Trophoblast cell (in vitro differentiated cells and primary cell): ENCODE data around the gene ATXN2.

Experiments used
- DNase-seq, 2 donors: peaks; one replicate each; pipeline ENCODE4 v3.0.0-alpha.2; 2016
- H2AFZ ChIP-seq: 2 replicates; pipeline ENCODE4 v1.6.1; 2013; ENCODE audit warnings: low read length, moderate library complexity, mild to moderate bottlenecking; ENCODE audit not compliant: insufficient read depth, poor library complexity
- H2AK5ac ChIP-seq: 2 replicates; pipeline ENCODE4 v1.6.1; 2013; ENCODE audit warnings: mild to moderate bottlenecking, low read length
- H2BK120ac ChIP-seq: 2 replicates; pipeline ENCODE4 v1.6.1; 2013; ENCODE audit warnings: low read length, mild to moderate bottlenecking, moderate library complexity; ENCODE audit not compliant: insufficient read depth, poor library complexity
- H2BK12ac ChIP-seq: 2 replicates; pipeline ENCODE4 v1.6.1; 2013; ENCODE audit warnings: mild to moderate bottlenecking, low read length, moderate library complexity
- H2BK5ac ChIP-seq: 2 replicates; pipeline ENCODE4 v1.6.1; 2013; ENCODE audit warnings: low read length, low read depth, moderate library complexity, mild to moderate bottlenecking; ENCODE audit not compliant: poor library complexity
- H3K14ac ChIP-seq: 2 replicates; pipeline ENCODE4 v1.6.1; 2013; ENCODE audit warnings: mild to moderate bottlenecking, low read length
- H3K18ac ChIP-seq: 2 replicates; pipeline ENCODE4 v1.6.1; 2013; ENCODE audit warnings: mild to moderate bottlenecking, low read length
- H3K23ac ChIP-seq: 2 replicates; pipeline ENCODE4 v1.6.1; 2013; ENCODE audit warnings: low read length
- H3K27ac ChIP-seq: 2 replicates; pipeline ENCODE4 v1.5.1; 2013; ENCODE audit warnings: low read depth, mild to moderate bottlenecking, inconsistent platforms, low read length, moderate library complexity
- H3K27me3 ChIP-seq: 2 replicates; pipeline ENCODE4 v1.6.1; 2013; ENCODE audit warnings: inconsistent platforms, mild to moderate bottlenecking, low read length, moderate library complexity; ENCODE audit not compliant: insufficient read depth
- H3K36me3 ChIP-seq, 2 experiments: 1 replicate in 1 of 2; 2 replicates in 1 of 2; pipeline ENCODE4 v1.6.1; 2013; ENCODE audit warnings: low read length in 2 of 2, mild to moderate bottlenecking in 2 of 2, moderate library complexity in 1 of 2; ENCODE audit not compliant: insufficient read depth in 2 of 2, control insufficient read depth in 1 of 2
- H3K4ac ChIP-seq: 2 replicates; pipeline ENCODE4 v1.6.1; 2013; ENCODE audit warnings: low read depth, mild to moderate bottlenecking, low read length, moderate library complexity
- H3K4me1 ChIP-seq, 2 experiments: 1 replicate in 1 of 2; 2 replicates in 1 of 2; pipeline ENCODE4 v1.6.1; 2013; ENCODE audit warnings: low read length in 2 of 2, mild to moderate bottlenecking in 2 of 2, moderate library complexity in 1 of 2; ENCODE audit not compliant: insufficient read depth in 2 of 2, control insufficient read depth in 1 of 2
- H3K4me2 ChIP-seq: 2 replicates; pipeline ENCODE4 v1.6.1; 2013; ENCODE audit warnings: inconsistent platforms, mild to moderate bottlenecking, low read length, moderate library complexity
- H3K4me3 ChIP-seq: 2 replicates; pipeline ENCODE4 v1.5.1; 2013; ENCODE audit warnings: mild to moderate bottlenecking, low read depth, low read length, inconsistent platforms
- H3K79me1 ChIP-seq: one replicate; pipeline ENCODE4 v1.6.1; 2013; ENCODE audit warnings: low read length
- H3K79me2 ChIP-seq: 2 replicates; pipeline ENCODE4 v1.6.1; 2013; ENCODE audit warnings: low read length, mild to moderate bottlenecking; ENCODE audit not compliant: control insufficient read depth, insufficient read depth, poor library complexity
- H3K9ac ChIP-seq: 2 replicates; pipeline ENCODE4 v1.6.1; 2013; ENCODE audit warnings: mild to moderate bottlenecking, low read length
- H3K9me3 ChIP-seq: 2 replicates; pipeline ENCODE4 v1.6.1; 2013; ENCODE audit warnings: low read depth, mild to moderate bottlenecking, control low read depth, inconsistent platforms, low read length; ENCODE audit not compliant: insufficient read depth
- H4K12ac ChIP-seq: 2 replicates; pipeline ENCODE4 v1.6.1; 2013; ENCODE audit warnings: low read depth, mild to moderate bottlenecking, low read length, moderate library complexity
- H4K8ac ChIP-seq: 2 replicates; pipeline ENCODE4 v1.6.1; 2013; ENCODE audit warnings: low read depth, mild to moderate bottlenecking, low read length, moderate library complexity
- H4K91ac ChIP-seq: one replicate; pipeline ENCODE4 v1.6.1; 2013; ENCODE audit warnings: low read depth, mild to moderate bottlenecking, low read length, moderate library complexity
- WGBS: extraction: QIAGEN DNeasy Blood & Tissue Kit; methylation state at CpG from one replicate; pipeline ENCODE4 v1.1.7; 2013; ENCODE audit warnings: missing lambda C conversion rate; ENCODE audit not compliant: insufficient read length, insufficient coverage; ENCODE audit errors: extremely low coverage; 5-methylcytosine and 5-hydroxymethylcytosine counted together

Gene ATXN2

GRCh38 chr12:111546171-111546570 lies 52.9 kb downstream of the ATXN2 start:
- Histone ChIP-seq H2AFZ (no peak overlapping the region), H3K9ac (no peak overlapping the region), H4K12ac (no peak overlapping the region), H4K8ac (no peak overlapping the region), H3K79me1 (no peaks in the 10 kb centered on the region), H3K18ac (no peak overlapping the region), H3K27ac (no peak overlapping the region), H3K9me3 (no peaks in the 10 kb centered on the region), H3K27me3 (no peaks in the 10 kb centered on the region), H3K23ac (no peak overlapping the region), H3K4me3 (no peak overlapping the region), H3K4ac (no peak overlapping the region), H2BK12ac (no peak overlapping the region), H2BK120ac (no peak overlapping the region), H3K4me2 (no peak overlapping the region), H3K14ac (no peak overlapping the region), H3K79me2 (no peaks in the 10 kb centered on the region), H2AK5ac (no peak overlapping the region), H4K91ac (no peak overlapping the region), H3K36me3 (peaks cover 16 to 24% of the 10 kb centered on the region in 2 experiments), H2BK5ac (no peak overlapping the region), H3K4me1 (no peaks in the 10 kb centered on the region)
- no CpG with 5 or more reads among the region's 2 CpGs for WGBS
- DNase-seq = no peak

DNA sequence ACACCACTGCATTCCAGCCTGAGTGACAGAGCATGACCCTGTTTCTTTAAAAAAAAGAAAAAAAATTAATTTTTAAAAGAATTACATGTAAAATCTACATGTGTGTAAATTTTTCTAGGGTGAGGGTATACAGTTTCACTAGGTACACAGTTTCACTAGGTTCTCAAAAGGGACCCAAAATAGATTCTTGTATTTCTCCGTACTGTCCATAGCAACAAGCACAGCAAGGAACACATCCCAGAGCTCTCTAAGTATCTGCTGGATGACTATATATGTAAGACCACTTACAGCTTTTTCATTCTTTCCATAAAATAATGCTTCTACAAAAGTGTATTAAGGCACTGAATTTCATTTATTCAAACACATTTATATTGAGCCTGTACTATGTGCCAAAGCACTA lies 55.1 kb downstream of the ATXN2 start:
- no peak overlapping the region for H3K9ac ChIP-seq
- H2BK12ac ChIP-seq = no peak overlapping the region
- no peak overlapping the region for H2BK120ac ChIP-seq
- no peak overlapping the region for H3K14ac ChIP-seq
- H3K18ac ChIP-seq = no peak overlapping the region
- H3K79me2 ChIP-seq = no peaks in the 10 kb centered on the region
- H4K12ac ChIP-seq = no peak overlapping the region
- H3K4me2 ChIP-seq = no peak overlapping the region
- H3K4ac ChIP-seq = no peak overlapping the region
- DNase-seq = no peak
- H3K79me1 ChIP-seq = no peaks in the 10 kb centered on the region
- H4K91ac ChIP-seq = no peak overlapping the region
- H3K4me1 ChIP-seq = no peaks in the 10 kb centered on the region
- WGBS = no CpG with 5 or more reads among the region's 1 CpG
- H3K36me3 ChIP-seq = peaks cover 16 to 21% of the 10 kb centered on the region in 2 experiments
- no peak overlapping the region for H3K23ac ChIP-seq
- no peak overlapping the region for H3K27ac ChIP-seq
- H2AFZ ChIP-seq = no peak overlapping the region
- H3K27me3 ChIP-seq = no peaks in the 10 kb centered on the region
- no peak overlapping the region for H3K4me3 ChIP-seq
- no peaks in the 10 kb centered on the region for H3K9me3 ChIP-seq
- H4K8ac ChIP-seq = no peak overlapping the region
- no peak overlapping the region for H2BK5ac ChIP-seq
- H2AK5ac ChIP-seq = no peak overlapping the region

DNA sequence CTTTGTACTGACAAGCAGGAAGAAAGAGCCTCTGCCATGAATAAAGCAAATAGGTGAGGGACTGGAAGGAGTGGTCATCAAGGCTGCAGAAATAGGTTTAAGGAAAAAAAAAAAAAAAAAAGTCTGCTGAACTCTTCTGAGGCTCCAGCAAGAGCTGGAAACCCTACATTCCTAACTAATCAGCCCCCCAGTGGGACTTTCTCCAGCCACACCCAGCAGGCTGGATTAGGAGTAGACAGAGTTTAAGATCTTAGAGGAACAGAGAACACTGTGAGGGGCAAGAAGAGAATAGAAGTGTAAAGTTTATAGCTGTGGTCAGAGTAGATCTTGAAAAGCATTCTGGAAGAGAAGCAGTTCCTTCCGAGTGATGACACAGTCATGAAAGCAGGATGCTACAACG lies 66.4 kb downstream of the ATXN2 start:
- H2BK120ac ChIP-seq = no peak overlapping the region
- H3K4me2 ChIP-seq = no peak overlapping the region
- no peak overlapping the region for H3K18ac ChIP-seq
- no peak overlapping the region for H2BK12ac ChIP-seq
- H4K91ac ChIP-seq = no peak overlapping the region
- no peaks in the 10 kb centered on the region for H3K27me3 ChIP-seq
- H2BK5ac ChIP-seq = no peak overlapping the region
- H2AFZ ChIP-seq = no peak overlapping the region
- no peak overlapping the region for H3K14ac ChIP-seq
- no peak overlapping the region for H4K12ac ChIP-seq
- H3K4me3 ChIP-seq = no peak overlapping the region
- no peak overlapping the region for H2AK5ac ChIP-seq
- H4K8ac ChIP-seq = no peak overlapping the region
- no peaks in the 10 kb centered on the region for H3K79me1 ChIP-seq
- no peak for DNase-seq
- no peak overlapping the region for H3K27ac ChIP-seq
- peaks cover 14 to 26% of the 10 kb centered on the region in 2 experiments for H3K36me3 ChIP-seq
- no peak overlapping the region for H3K4ac ChIP-seq
- no peaks in the 10 kb centered on the region for H3K9me3 ChIP-seq
- no peaks in the 10 kb centered on the region for H3K79me2 ChIP-seq
- peaks cover 0 to 2% of the 10 kb centered on the region in 2 experiments for H3K4me1 ChIP-seq
- no peak overlapping the region for H3K9ac ChIP-seq
- H3K23ac ChIP-seq = no peak overlapping the region
- WGBS = no CpG with 5 or more reads among the region's 2 CpGs

DNA sequence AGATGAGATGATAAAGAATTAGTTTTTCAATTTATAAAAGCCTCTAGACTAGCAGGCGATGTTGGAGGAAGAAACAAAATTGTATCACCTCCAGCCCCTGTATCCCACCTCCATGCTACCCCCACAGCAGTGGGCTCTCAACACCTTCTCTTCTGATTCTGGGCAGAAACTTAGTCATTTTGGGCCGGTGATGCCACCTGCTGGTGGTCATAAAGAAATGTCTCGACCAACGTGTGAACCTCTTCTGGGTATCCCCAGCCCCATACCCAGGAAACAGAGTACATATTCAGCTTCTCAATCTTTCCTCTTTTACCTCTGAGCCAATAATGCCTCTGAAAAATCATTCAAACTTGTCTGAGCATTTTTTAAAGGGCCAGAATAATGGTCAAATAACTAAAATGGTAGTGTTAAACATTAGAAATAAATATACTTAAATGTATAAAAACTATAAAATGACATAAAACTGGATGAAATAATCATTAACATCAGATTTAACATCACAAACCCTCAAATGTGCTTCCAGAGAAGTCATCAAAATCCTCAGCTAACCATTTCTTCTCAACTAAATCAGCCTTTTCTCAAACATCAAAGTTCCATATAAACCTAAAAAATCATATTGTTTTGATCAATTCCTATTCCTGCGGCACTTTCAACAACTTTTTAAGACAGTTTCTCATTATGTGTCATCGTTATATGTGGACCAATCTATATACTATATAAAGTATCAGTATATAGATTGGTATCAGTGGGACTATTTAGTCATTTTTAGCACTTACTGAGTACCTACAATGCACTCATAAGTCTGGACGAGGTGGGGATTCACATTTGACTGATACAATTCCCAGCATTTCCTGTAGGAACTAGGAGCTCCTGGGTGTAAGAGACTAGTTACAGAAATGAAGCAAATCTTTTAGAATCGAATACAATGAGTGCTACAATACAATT lies 69.4 kb downstream of the ATXN2 start:
- no peak overlapping the region for H3K9ac ChIP-seq
- H3K4ac ChIP-seq = no peak overlapping the region
- H3K36me3 ChIP-seq = peaks cover 14 to 23% of the 10 kb centered on the region in 2 experiments
- H3K4me2 ChIP-seq = no peak overlapping the region
- H3K27me3 ChIP-seq = no peaks in the 10 kb centered on the region
- H3K14ac ChIP-seq = no peak overlapping the region
- H3K79me1 ChIP-seq = no peaks in the 10 kb centered on the region
- H2AFZ ChIP-seq = no peak overlapping the region
- DNase-seq = peak; percentile 36 to 71
- H3K4me1 ChIP-seq = peaks cover 0 to 2% of the 10 kb centered on the region in 2 experiments
- no CpG with 5 or more reads among the region's 8 CpGs for WGBS
- H4K91ac ChIP-seq = no peak overlapping the region
- H3K27ac ChIP-seq = no peak overlapping the region
- no peak overlapping the region for H2BK5ac ChIP-seq
- H4K8ac ChIP-seq = no peak overlapping the region
- H3K79me2 ChIP-seq = no peaks in the 10 kb centered on the region
- no peak overlapping the region for H2BK120ac ChIP-seq
- H3K4me3 ChIP-seq = no peak overlapping the region
- no peak overlapping the region for H4K12ac ChIP-seq
- no peaks in the 10 kb centered on the region for H3K9me3 ChIP-seq
- H2AK5ac ChIP-seq = no peak overlapping the region
- no peak overlapping the region for H3K18ac ChIP-seq
- no peak overlapping the region for H3K23ac ChIP-seq
- H2BK12ac ChIP-seq = no peak overlapping the region
